B cell (primary cell): ENCODE data around the gene PHYHIPL. TPM values are rescaled to one million over a fixed set of nuclear protein-coding genes. Genes with fewer than 3 reads are reported as not detected.

ENCODE experiments used
- ATAC-seq: fragments of 200-7000 bp; cut with Tn5 transposase; one replicate; pipeline ENCODE4 v1.10.0; 2021; ENCODE audit warnings: low read depth, mild to moderate bottlenecking, moderate number of reproducible peaks, moderate library complexity
- CTCF ChIA-PET: fragments of 350-600 bp; sonication (Branson Sonifier 250); formaldehyde crosslinking; loops from one replicate; lab custom pipeline; 2021; ENCODE audit warnings: antibody characterized with exemption, inconsistent platforms; lab: Charles Lee
- POLR2A ChIA-PET: fragments of 350-600 bp; sonication (Branson Sonifier 250); formaldehyde crosslinking; loops from one replicate; lab custom pipeline; 2021; ENCODE audit warnings: antibody characterized with exemption; lab: Charles Lee
- DNase-seq: peaks from one replicate; pipeline ENCODE4 v3.0.0; 2013
- H2AFZ ChIP-seq: 2 replicates; pipeline ENCODE4 v1.6.1; 2012; ENCODE audit warnings: mild to moderate bottlenecking, low read depth, low read length; ENCODE audit not compliant: insufficient read depth, poor library complexity, severe bottlenecking
- H3K27ac ChIP-seq, 2 donors: 1 replicate in 1 of 2; 2 replicates in 1 of 2; pipeline ENCODE4 v1.5.1; 2012 to 2013; ENCODE audit warnings: low read length in 2 of 2, mild to moderate bottlenecking in 2 of 2, moderate library complexity in 1 of 2
- H3K27me3 ChIP-seq, 4 experiments: fragments of 200-600 bp in 1 of 4; sonication (generic) in 1 of 4; replicated peaks in 1 of 4; 1 replicate in 2 of 4; 2 replicates in 2 of 4; pipeline versions ENCODE4 v1.6.1 to v1.7.0; 2013 to 2016; ENCODE audit warnings: low read length in 3 of 4, mild to moderate bottlenecking in 2 of 4, mixed read lengths in 1 of 4, moderate library complexity in 1 of 4; ENCODE audit not compliant: insufficient read depth in 4 of 4, control insufficient read depth in 3 of 4; ENCODE audit errors: control extremely low read depth in 1 of 4
- H3K36me3 ChIP-seq, 2 experiments: replicated peaks in 1 of 2; 1 replicate in 1 of 2; 2 replicates in 1 of 2; pipeline versions ENCODE4 v1.6.1 to v1.7.1; 2013; ENCODE audit warnings: low read length in 1 of 2; ENCODE audit not compliant: insufficient read depth in 2 of 2, control insufficient read depth in 1 of 2; ENCODE audit errors: control extremely low read depth in 1 of 2, extremely low read depth in 1 of 2
- H3K4me1 ChIP-seq, 2 donors: fragments of 200-600 bp in 1 of 2; sonication (generic) in 1 of 2; 1 replicate in 1 of 2; 2 replicates in 1 of 2; pipeline versions ENCODE4 v1.5.1 to v1.6.1; 2013 to 2017; ENCODE audit warnings: low read length in 2 of 2; ENCODE audit not compliant: control insufficient read depth in 2 of 2, insufficient read depth in 2 of 2
- H3K4me2 ChIP-seq: replicated peaks from 2 replicates; pipeline ENCODE3; 2012; ENCODE audit warnings: mild to moderate bottlenecking, low read depth, low read length; ENCODE audit not compliant: poor library complexity, severe bottlenecking
- H3K4me3 ChIP-seq, 5 experiments: fragments of 200-600 bp in 1 of 5; sonication (generic) in 1 of 5; 1 replicate in 3 of 5; 2 replicates in 2 of 5; pipeline versions ENCODE4 v1.5.1 to v1.7.0; 2011 to 2016; ENCODE audit warnings: low read length in 4 of 5, mild to moderate bottlenecking in 4 of 5, low read depth in 2 of 5, control low read depth in 1 of 5, moderate library complexity in 1 of 5; ENCODE audit not compliant: insufficient read depth in 1 of 5; ENCODE audit errors: control extremely low read depth in 1 of 5, extremely low read depth in 1 of 5
- H3K79me2 ChIP-seq: fragments of 200-600 bp; sonication (generic); one replicate; pipeline ENCODE4 v1.6.0; 2016; ENCODE audit warnings: low read length; ENCODE audit not compliant: control insufficient read depth, insufficient read depth
- H3K9ac ChIP-seq: fragments of 200-600 bp; sonication (generic); 2 replicates; pipeline ENCODE4 v1.6.1; 2017; ENCODE audit warnings: mild to moderate bottlenecking, low read length, moderate library complexity
- H3K9me3 ChIP-seq, 3 donors: one replicate each; pipeline versions ENCODE4 v1.6.1 to v1.7.1; 2013; ENCODE audit warnings: low read length in 2 of 3; ENCODE audit not compliant: control insufficient read depth in 2 of 3, insufficient read depth in 1 of 3; ENCODE audit errors: control extremely low read depth in 1 of 3
- H4K20me1 ChIP-seq: 2 replicates; pipeline ENCODE4 v1.6.0; 2012; ENCODE audit warnings: mild to moderate bottlenecking, low read length; ENCODE audit not compliant: insufficient read depth, control insufficient read depth, poor library complexity, severe bottlenecking
- H3K27ac Mint-ChIP-seq: one replicate; pipeline ENCODE4 v1.8.0; 2021; ENCODE audit warnings: mixed read lengths
- H3K27me3 Mint-ChIP-seq: one replicate; pipeline ENCODE4 v1.8.0; 2021; ENCODE audit warnings: mixed read lengths
- H3K4me1 Mint-ChIP-seq: one replicate; pipeline ENCODE4 v1.8.0; 2021; ENCODE audit warnings: mixed read lengths
- H3K4me3 Mint-ChIP-seq: one replicate; pipeline ENCODE4 v1.8.0; 2021; ENCODE audit warnings: mixed read lengths
- H3K9me3 Mint-ChIP-seq: one replicate; pipeline ENCODE4 v1.8.0; 2022; ENCODE audit warnings: mixed read lengths; ENCODE audit not compliant: insufficient read depth
- EZH2 ChIP-seq: IDR thresholded peaks from 2 replicates; pipeline ENCODE4 v1.6.1; 2012; ENCODE audit warnings: borderline replicate concordance, low read depth, mild to moderate bottlenecking, moderate library complexity, low read length; ENCODE audit not compliant: insufficient read depth, poor library complexity, severe bottlenecking
- WGBS: methylation state at CpG from one replicate; pipeline ENCODE4 v1.1.5; 2013; ENCODE audit warnings: missing lambda C conversion rate; ENCODE audit not compliant: insufficient coverage; 5-methylcytosine and 5-hydroxymethylcytosine counted together
- intact Hi-C: fragments of 100-400 bp; cut with micrococcal nuclease; formaldehyde crosslinking; loops from one replicate; pipeline ENCODE4 v1.10.0; 2022
- polyA plus RNA-seq: library from polyadenylated mRNA; depleted of rRNA; stranded (reverse); fragments of >200 nt; gene quantifications from 2 replicates; pipeline ENCODE4 v1.2.3, GENCODE V29; 2012
- total RNA-seq, 2 donors: library from RNA; stranded (reverse); fragments of 120-200 nt in 1 of 2; gene quantifications; 1 replicate in 1 of 2; 2 replicates in 1 of 2; pipeline versions ENCODE4 v1.2.3 to v1.2.4, GENCODE V29; 2013 to 2022
- TF ChIP-seq, protein P1 (sequence below): fragments of 200-600 bp; IDR thresholded peaks from one replicate; pipeline ENCODE4 v1.8.0; 2022; ENCODE audit warnings: antibody characterized with exemption, mild to moderate bottlenecking

PHYHIPL gene
- total and polyA plus RNA-seq, 2 donors (not counting 1 experiment from before 2014, with no cell fraction given), result not detected

GRCh38 chr10:59242991-59243390 lies 66.5 kb downstream of the PHYHIPL start:
- no peak overlapping the region for H3K4me3 Mint-ChIP-seq
- POLR2A ChIA-PET, result no interaction called here
- intact Hi-C loops, result no loop called here

DNA sequence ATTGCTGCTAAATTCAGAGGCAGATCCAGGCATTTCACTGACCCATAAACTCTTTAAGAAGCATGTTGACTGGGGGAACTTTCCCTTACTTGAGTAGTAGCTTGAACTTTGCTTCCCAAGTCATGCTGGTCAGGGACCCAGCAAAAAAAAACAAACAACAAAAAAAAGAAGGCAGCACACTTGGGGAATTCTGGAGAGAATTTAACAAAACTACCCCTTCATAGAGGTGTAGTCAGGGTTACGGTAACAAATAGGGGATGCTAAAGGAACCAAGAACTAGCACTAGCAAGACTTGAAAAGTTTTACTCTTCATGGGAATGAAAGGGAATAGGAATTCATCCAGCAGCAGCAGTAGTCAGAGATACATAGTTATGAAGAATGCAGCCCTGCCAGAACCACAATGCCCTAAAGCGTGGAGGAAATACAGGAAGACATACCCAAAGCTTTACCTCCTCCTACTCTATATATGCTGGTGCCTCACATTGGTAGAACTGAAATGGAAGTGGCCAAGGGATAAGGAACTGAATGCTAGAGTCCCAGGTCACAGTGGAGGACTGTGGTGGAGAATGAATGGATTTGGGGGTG lies 67.3 kb downstream of the PHYHIPL start:
- CTCF ChIA-PET, result no interaction called here
- Histone ChIP-seq H3K9ac (no peak overlapping the region), H3K4me2 (no peak overlapping the region), H3K79me2 (no peaks in the 10 kb centered on the region), H3K9me3 (no peaks in the 10 kb centered on the region), H3K36me3 (no peaks in the 10 kb centered on the region), H3K4me3 (no peak overlapping the region), H3K27me3 (no peaks in the 10 kb centered on the region), H4K20me1 (no peaks in the 10 kb centered on the region), H2AFZ (no peak overlapping the region), H3K4me1 (no peaks in the 10 kb centered on the region), H3K27ac (no peak overlapping the region)
- no peaks in the 10 kb centered on the region for H3K9me3 Mint-ChIP-seq
- POLR2A ChIA-PET, result no interaction called here
- no peak overlapping the region for H3K4me3 Mint-ChIP-seq
- no peaks in the 10 kb centered on the region for H3K27me3 Mint-ChIP-seq
- no peak for ATAC-seq
- TF ChIP-seq, protein P1, sequence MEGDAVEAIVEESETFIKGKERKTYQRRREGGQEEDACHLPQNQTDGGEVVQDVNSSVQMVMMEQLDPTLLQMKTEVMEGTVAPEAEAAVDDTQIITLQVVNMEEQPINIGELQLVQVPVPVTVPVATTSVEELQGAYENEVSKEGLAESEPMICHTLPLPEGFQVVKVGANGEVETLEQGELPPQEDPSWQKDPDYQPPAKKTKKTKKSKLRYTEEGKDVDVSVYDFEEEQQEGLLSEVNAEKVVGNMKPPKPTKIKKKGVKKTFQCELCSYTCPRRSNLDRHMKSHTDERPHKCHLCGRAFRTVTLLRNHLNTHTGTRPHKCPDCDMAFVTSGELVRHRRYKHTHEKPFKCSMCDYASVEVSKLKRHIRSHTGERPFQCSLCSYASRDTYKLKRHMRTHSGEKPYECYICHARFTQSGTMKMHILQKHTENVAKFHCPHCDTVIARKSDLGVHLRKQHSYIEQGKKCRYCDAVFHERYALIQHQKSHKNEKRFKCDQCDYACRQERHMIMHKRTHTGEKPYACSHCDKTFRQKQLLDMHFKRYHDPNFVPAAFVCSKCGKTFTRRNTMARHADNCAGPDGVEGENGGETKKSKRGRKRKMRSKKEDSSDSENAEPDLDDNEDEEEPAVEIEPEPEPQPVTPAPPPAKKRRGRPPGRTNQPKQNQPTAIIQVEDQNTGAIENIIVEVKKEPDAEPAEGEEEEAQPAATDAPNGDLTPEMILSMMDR, result no peak
- no peak for TF ChIP-seq EZH2
- WGBS, result no CpG with 5 or more reads among the region's 2 CpGs
- no peaks in the 10 kb centered on the region for H3K4me1 Mint-ChIP-seq
- no peak overlapping the region for H3K27ac Mint-ChIP-seq
- intact Hi-C loops, result no loop called here
- no peak for DNase-seq

More at GRCh38 chr10:59242991-59243390, 66.5 kb downstream of the PHYHIPL start:
- Mint-ChIP-seq H3K27ac (no peak overlapping the region), H3K4me1 (no peaks in the 10 kb centered on the region), H3K27me3 (no peaks in the 10 kb centered on the region), H3K9me3 (no peaks in the 10 kb centered on the region)
- Histone ChIP-seq H3K4me1 (no peaks in the 10 kb centered on the region), H3K9me3 (no peaks in the 10 kb centered on the region), H3K4me3 (no peak overlapping the region), H4K20me1 (no peaks in the 10 kb centered on the region), H3K27ac (no peak overlapping the region), H2AFZ (no peak overlapping the region), H3K27me3 (no peaks in the 10 kb centered on the region), H3K36me3 (no peaks in the 10 kb centered on the region), H3K4me2 (no peak overlapping the region), H3K79me2 (no peaks in the 10 kb centered on the region), H3K9ac (no peak overlapping the region)
- ATAC-seq (no peak), DNase-seq (no peak)
- TF ChIP-seq, protein P1, result no peak
- TF ChIP-seq EZH2, result no peak
- CTCF ChIA-PET, result no interaction called here
- WGBS, result no CpG with 5 or more reads among the region's 3 CpGs
